H9 (cell line): ENCODE measurements around the gene PARVB. TPM values are rescaled to one million over a fixed set of nuclear protein-coding genes. Genes with fewer than 3 reads are reported as not detected.

Experiments used
- DNase-seq: peaks from one replicate; pipeline ENCODE4 v3.0.0-alpha.2; 2017
- H2AFZ ChIP-seq: one replicate; pipeline ENCODE4 v1.6.1; 2013; ENCODE audit warnings: mild to moderate bottlenecking, low read length, control low read depth, moderate library complexity
- H2AK5ac ChIP-seq: 2 replicates; pipeline ENCODE4 v1.6.1; 2013; ENCODE audit warnings: low read length, control low read depth, mixed read lengths; ENCODE audit not compliant: insufficient read length
- H2BK120ac ChIP-seq: one replicate; pipeline ENCODE4 v1.6.1; 2013; ENCODE audit warnings: low read depth, mild to moderate bottlenecking, low read length, control low read depth, inconsistent platforms; ENCODE audit not compliant: poor library complexity, severe bottlenecking
- H2BK12ac ChIP-seq: 2 replicates; pipeline ENCODE4 v1.6.1; 2013; ENCODE audit warnings: low read length, control low read depth, mixed read lengths, low read depth; ENCODE audit not compliant: insufficient read length
- H2BK15ac ChIP-seq: 2 replicates; pipeline ENCODE4 v1.6.1; 2013; ENCODE audit warnings: low read depth, low read length, control low read depth
- H2BK20ac ChIP-seq: one replicate; pipeline ENCODE4 v1.6.1; 2013; ENCODE audit warnings: low read depth, mild to moderate bottlenecking, low read length, control low read depth, inconsistent platforms; ENCODE audit not compliant: poor library complexity, severe bottlenecking
- H2BK5ac ChIP-seq: 2 replicates; pipeline ENCODE4 v1.6.1; 2013; ENCODE audit warnings: low read length, control low read depth, mixed read lengths; ENCODE audit not compliant: insufficient read length
- H3K14ac ChIP-seq: 2 replicates; pipeline ENCODE4 v1.6.1; 2013; ENCODE audit warnings: low read length, control low read depth; ENCODE audit not compliant: insufficient read depth
- H3K18ac ChIP-seq: 2 replicates; pipeline ENCODE4 v1.6.1; 2013; ENCODE audit warnings: low read depth, mild to moderate bottlenecking, mixed read lengths, low read length, control low read depth; ENCODE audit not compliant: insufficient read length
- H3K23ac ChIP-seq: 2 replicates; pipeline ENCODE4 v1.6.1; 2013; ENCODE audit warnings: low read length, control low read depth, mixed read lengths, low read depth; ENCODE audit not compliant: insufficient read length
- H3K23me2 ChIP-seq: 2 replicates; pipeline ENCODE4 v1.6.1; 2013; ENCODE audit warnings: low read depth, mild to moderate bottlenecking, mixed read lengths, low read length, control low read depth; ENCODE audit not compliant: insufficient read length, poor library complexity, severe bottlenecking
- H3K27ac ChIP-seq: 2 replicates; pipeline ENCODE4 v1.5.1; 2013; ENCODE audit warnings: low read length, control low read depth, mixed read lengths, low read depth; ENCODE audit not compliant: insufficient read length
- H3K27me3 ChIP-seq: 2 replicates; pipeline ENCODE4 v1.6.1; 2013; ENCODE audit warnings: low read length, control low read depth, inconsistent platforms; ENCODE audit not compliant: insufficient read depth
- H3K4ac ChIP-seq: 2 replicates; pipeline ENCODE4 v1.6.1; 2013; ENCODE audit warnings: low read depth, mild to moderate bottlenecking, control low read depth, inconsistent platforms, low read length, moderate library complexity
- H3K4me1 ChIP-seq: 2 replicates; pipeline ENCODE4 v1.6.1; 2013; ENCODE audit warnings: low read length, control low read depth, inconsistent platforms; ENCODE audit not compliant: insufficient read depth
- H3K4me2 ChIP-seq: 2 replicates; pipeline ENCODE4 v1.6.1; 2013; ENCODE audit warnings: low read length, control low read depth, mixed read lengths; ENCODE audit not compliant: insufficient read length, insufficient read depth
- H3K56ac ChIP-seq: 2 replicates; pipeline ENCODE4 v1.6.1; 2013; ENCODE audit warnings: low read depth, mild to moderate bottlenecking, mixed read lengths, low read length, control low read depth; ENCODE audit not compliant: insufficient read length
- H3K79me1 ChIP-seq: 2 replicates; pipeline ENCODE4 v1.6.1; 2013; ENCODE audit warnings: low read depth, mild to moderate bottlenecking, moderate library complexity, low read length, control low read depth, inconsistent platforms; ENCODE audit not compliant: insufficient read depth, poor library complexity, severe bottlenecking
- H3K79me2 ChIP-seq: 2 replicates; pipeline ENCODE4 v1.6.1; 2013; ENCODE audit warnings: low read length, control low read depth, inconsistent platforms; ENCODE audit not compliant: insufficient read depth
- H3K9ac ChIP-seq: 2 replicates; pipeline ENCODE4 v1.6.1; 2013; ENCODE audit warnings: low read length, control low read depth, mixed read lengths; ENCODE audit not compliant: insufficient read length; ENCODE audit errors: extremely low read depth
- H3K9me3 ChIP-seq: one replicate; pipeline ENCODE4 v1.6.1; 2013; ENCODE audit warnings: low read depth, low read length, inconsistent platforms; ENCODE audit not compliant: control insufficient read depth
- H3T11ph ChIP-seq: one replicate; pipeline ENCODE4 v1.6.1; 2013; ENCODE audit warnings: mild to moderate bottlenecking, low read length, control low read depth, inconsistent platforms
- H4K20me1 ChIP-seq: one replicate; pipeline ENCODE4 v1.6.1; 2013; ENCODE audit not compliant: control insufficient read depth, insufficient read length, insufficient read depth
- H4K5ac ChIP-seq: 2 replicates; pipeline ENCODE4 v1.6.1; 2013; ENCODE audit warnings: low read depth, mild to moderate bottlenecking, mixed read lengths, low read length, control low read depth; ENCODE audit not compliant: insufficient read length
- H4K8ac ChIP-seq: replicated peaks from 2 replicates; pipeline ENCODE4 v1.6.1; 2013; ENCODE audit warnings: low read length, control low read depth, mixed read lengths, low read depth; ENCODE audit not compliant: insufficient read length
- H4K91ac ChIP-seq: 2 replicates; pipeline ENCODE4 v1.6.1; 2013; ENCODE audit warnings: low read depth, mild to moderate bottlenecking, moderate library complexity, mixed read lengths, low read length, control low read depth; ENCODE audit not compliant: insufficient read length
- H3K27ac Mint-ChIP-seq, 3 experiments: 2 replicates in 2 of 3; 3 replicates in 1 of 3; pipeline ENCODE4 v1.8.0; 2020 to 2021; ENCODE audit warnings: mixed read lengths in 3 of 3, mild to moderate bottlenecking in 1 of 3, moderate library complexity in 1 of 3
- H3K27me3 Mint-ChIP-seq: 2 replicates; pipeline ENCODE4 v1.8.0; 2021; ENCODE audit warnings: low read depth, mild to moderate bottlenecking, moderate library complexity, mixed read lengths
- H3K36me3 Mint-ChIP-seq, 3 experiments: 2 replicates in 2 of 3; 3 replicates in 1 of 3; pipeline ENCODE4 v1.8.0; 2020 to 2021; ENCODE audit warnings: low read depth in 3 of 3, mixed read lengths in 3 of 3; ENCODE audit not compliant: insufficient read depth in 1 of 3
- H3K4me1 Mint-ChIP-seq, 2 experiments: 2 replicates each; pipeline ENCODE4 v1.8.0; 2020; ENCODE audit warnings: mixed read lengths in 2 of 2
- H3K4me3 Mint-ChIP-seq, 2 experiments: 2 replicates in 1 of 2; 3 replicates in 1 of 2; pipeline ENCODE4 v1.8.0; 2020 to 2021; ENCODE audit warnings: mild to moderate bottlenecking in 2 of 2, mixed read lengths in 2 of 2, moderate library complexity in 1 of 2
- H3K9me3 Mint-ChIP-seq, 2 experiments: 2 replicates in 1 of 2; 3 replicates in 1 of 2; pipeline ENCODE4 v1.8.0; 2020; ENCODE audit warnings: mild to moderate bottlenecking in 2 of 2, mixed read lengths in 2 of 2, moderate library complexity in 1 of 2
- WGBS: extraction: QIAGEN DNeasy Blood & Tissue Kit; methylation state at CpG from one replicate; pipeline ENCODE4 v1.1.7; 2013; ENCODE audit warnings: missing lambda C conversion rate, low lambda C conversion rate, mixed read lengths; ENCODE audit not compliant: insufficient read length; ENCODE audit errors: extremely low coverage; 5-methylcytosine and 5-hydroxymethylcytosine counted together
- total RNA-seq: library from RNA; stranded (reverse); gene quantifications from 2 replicates; pipeline ENCODE4 v1.2.1, GENCODE V29; 2021
- TF ChIP-seq, protein P1 (sequence below): fragments of 200-600 bp; sonication (generic); conservative IDR thresholded peaks from 3 replicates; pipeline ENCODE4 v1.8.0; 2021; ENCODE audit warnings: antibody characterized with exemption, mild to moderate bottlenecking

The PARVB gene
- total RNA-seq, 1 experiment from 2014 or later: 15.6 TPM

- H3K36me3 Mint-ChIP-seq: peaks cover 17 to 37% (median 33%) of the 10 kb centered on the region in 3 experiments; a peak in 6 of 7 replicates
- H3K27ac Mint-ChIP-seq: no peak overlapping the region
- Histone ChIP-seq H2AK5ac (no peak overlapping the region), H3K4me1 (no peaks in the 10 kb centered on the region), H3K27me3 (no peaks in the 10 kb centered on the region), H3K79me1 (no peaks in the 10 kb centered on the region), H3K56ac (no peak overlapping the region), H2BK5ac (no peak overlapping the region), H3K4me2 (no peak overlapping the region), H3K23ac (no peak overlapping the region), H3K79me2 (no peaks in the 10 kb centered on the region), H3K9ac (no peak overlapping the region), H3K4ac (no peak overlapping the region), H2AFZ (no peak overlapping the region), H3K23me2 (no peaks in the 10 kb centered on the region), H4K91ac (no peak overlapping the region), H2BK12ac (no peak overlapping the region), H3T11ph (no peak overlapping the region), H2BK15ac (no peak overlapping the region), H3K9me3 (no peaks in the 10 kb centered on the region), H4K8ac (no peak overlapping the region), H2BK20ac (no peak overlapping the region), H3K27ac (no peak overlapping the region), H4K5ac (no peak overlapping the region), H4K20me1 (peaks cover 4% of the 10 kb centered on the region), H3K14ac (no peak overlapping the region), H3K18ac (no peak overlapping the region), H2BK120ac (no peak overlapping the region)
- H3K4me1 Mint-ChIP-seq: peaks cover 4 to 13% of the 10 kb centered on the region in 2 experiments
- no peak for DNase-seq
- WGBS: no CpG with 5 or more reads among the region's 7 CpGs
- H3K4me3 Mint-ChIP-seq: no peak overlapping the region
- H3K27me3 Mint-ChIP-seq: no peaks in the 10 kb centered on the region
- peaks cover 7 to 9% of the 10 kb centered on the region in 2 experiments for H3K9me3 Mint-ChIP-seq
- TF ChIP-seq, protein P1, sequence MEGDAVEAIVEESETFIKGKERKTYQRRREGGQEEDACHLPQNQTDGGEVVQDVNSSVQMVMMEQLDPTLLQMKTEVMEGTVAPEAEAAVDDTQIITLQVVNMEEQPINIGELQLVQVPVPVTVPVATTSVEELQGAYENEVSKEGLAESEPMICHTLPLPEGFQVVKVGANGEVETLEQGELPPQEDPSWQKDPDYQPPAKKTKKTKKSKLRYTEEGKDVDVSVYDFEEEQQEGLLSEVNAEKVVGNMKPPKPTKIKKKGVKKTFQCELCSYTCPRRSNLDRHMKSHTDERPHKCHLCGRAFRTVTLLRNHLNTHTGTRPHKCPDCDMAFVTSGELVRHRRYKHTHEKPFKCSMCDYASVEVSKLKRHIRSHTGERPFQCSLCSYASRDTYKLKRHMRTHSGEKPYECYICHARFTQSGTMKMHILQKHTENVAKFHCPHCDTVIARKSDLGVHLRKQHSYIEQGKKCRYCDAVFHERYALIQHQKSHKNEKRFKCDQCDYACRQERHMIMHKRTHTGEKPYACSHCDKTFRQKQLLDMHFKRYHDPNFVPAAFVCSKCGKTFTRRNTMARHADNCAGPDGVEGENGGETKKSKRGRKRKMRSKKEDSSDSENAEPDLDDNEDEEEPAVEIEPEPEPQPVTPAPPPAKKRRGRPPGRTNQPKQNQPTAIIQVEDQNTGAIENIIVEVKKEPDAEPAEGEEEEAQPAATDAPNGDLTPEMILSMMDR: no peak
Measured at GRCh38 chr22:44001521-44001920, 22.6 kb upstream of the PARVB start.
